ENCODE results near the gene FNDC3A.

The FNDC3A gene, protein sequence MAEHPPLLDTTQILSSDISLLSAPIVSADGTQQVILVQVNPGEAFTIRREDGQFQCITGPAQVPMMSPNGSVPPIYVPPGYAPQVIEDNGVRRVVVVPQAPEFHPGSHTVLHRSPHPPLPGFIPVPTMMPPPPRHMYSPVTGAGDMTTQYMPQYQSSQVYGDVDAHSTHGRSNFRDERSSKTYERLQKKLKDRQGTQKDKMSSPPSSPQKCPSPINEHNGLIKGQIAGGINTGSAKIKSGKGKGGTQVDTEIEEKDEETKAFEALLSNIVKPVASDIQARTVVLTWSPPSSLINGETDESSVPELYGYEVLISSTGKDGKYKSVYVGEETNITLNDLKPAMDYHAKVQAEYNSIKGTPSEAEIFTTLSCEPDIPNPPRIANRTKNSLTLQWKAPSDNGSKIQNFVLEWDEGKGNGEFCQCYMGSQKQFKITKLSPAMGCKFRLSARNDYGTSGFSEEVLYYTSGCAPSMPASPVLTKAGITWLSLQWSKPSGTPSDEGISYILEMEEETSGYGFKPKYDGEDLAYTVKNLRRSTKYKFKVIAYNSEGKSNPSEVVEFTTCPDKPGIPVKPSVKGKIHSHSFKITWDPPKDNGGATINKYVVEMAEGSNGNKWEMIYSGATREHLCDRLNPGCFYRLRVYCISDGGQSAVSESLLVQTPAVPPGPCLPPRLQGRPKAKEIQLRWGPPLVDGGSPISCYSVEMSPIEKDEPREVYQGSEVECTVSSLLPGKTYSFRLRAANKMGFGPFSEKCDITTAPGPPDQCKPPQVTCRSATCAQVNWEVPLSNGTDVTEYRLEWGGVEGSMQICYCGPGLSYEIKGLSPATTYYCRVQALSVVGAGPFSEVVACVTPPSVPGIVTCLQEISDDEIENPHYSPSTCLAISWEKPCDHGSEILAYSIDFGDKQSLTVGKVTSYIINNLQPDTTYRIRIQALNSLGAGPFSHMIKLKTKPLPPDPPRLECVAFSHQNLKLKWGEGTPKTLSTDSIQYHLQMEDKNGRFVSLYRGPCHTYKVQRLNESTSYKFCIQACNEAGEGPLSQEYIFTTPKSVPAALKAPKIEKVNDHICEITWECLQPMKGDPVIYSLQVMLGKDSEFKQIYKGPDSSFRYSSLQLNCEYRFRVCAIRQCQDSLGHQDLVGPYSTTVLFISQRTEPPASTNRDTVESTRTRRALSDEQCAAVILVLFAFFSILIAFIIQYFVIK

DNA sequence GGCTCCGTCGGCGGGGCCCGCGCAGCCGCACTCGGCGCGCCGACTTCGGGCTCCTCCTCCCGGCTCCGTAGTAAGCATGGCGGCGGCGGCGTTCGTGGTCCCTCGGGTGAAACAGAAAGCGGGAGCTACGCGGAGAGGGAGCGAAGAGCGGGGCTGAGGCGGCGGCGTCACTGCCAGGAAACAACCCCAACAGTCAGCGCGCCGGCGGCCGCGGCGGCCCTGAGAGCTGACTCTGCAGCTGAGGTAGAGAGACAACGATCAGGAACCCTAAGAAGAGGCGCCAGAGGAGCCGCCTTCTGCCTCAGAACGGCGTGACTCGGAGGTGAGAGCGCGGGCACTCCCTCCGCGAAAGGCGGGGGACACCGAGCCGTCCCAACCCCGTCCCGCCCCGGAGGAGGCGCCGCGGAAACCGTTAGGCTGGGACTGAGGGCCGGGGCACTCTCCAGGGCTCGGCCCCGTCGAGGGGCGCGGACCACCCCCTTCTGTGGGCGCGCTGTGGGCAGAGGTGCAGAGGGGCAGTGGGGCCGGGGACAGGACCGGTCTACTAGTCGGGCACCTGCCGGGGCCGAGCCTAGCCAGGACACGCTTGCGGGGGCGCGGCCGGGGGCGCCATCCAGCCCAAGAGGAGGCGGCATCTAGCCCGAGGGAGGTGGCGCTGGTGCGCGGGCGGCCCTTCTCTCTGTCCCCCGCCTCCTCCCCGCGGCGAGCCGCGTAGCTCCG, at the start of gene FNDC3A:
Gene FNDC3A, plus strand, starts transcription at position 57 of the 720 bp plus-strand sequence. CDS start 30,279 bp downstream, outside the sequence.
- peak; percentile 76 to 84 (median 82) for DNase-seq (ENCODE audit: low read depth in 2 of 3, low spot score in 1 of 3)

DNA sequence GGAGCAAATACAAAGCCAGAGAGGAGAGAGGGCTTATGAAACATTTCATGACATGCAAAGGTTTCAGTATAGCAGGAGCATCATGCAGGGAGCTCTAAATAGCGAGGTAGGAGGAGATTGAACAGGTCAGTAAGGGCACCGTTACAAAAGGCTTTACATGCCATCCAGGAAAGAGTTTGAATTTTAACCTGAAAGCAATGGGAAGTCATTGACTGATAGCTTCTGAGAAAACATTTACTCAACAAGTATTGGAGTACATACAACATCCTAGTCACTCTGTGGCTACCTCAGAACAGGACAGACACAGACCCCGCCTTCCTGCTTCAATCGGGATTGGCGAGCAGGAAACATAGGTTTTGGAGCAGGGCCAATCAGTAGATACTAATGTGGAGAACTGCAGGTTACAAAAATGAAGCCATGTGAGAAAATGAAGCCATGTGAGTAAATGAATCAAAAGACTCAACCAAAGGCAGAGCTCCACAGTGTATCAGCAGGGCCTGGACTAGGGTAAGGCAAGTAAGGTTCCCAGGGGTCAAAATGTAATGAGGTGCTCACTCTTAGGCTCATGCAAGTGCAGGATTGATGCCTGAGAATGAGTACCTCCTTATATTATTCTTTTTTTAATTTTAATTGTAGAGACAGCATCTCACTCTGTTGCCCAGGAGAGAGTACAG, 46.8 kb upstream of the FNDC3A start:
- DNase-seq (ENCODE audit: low read depth in 2 of 3, low spot score in 1 of 3), result no peak

DNA sequence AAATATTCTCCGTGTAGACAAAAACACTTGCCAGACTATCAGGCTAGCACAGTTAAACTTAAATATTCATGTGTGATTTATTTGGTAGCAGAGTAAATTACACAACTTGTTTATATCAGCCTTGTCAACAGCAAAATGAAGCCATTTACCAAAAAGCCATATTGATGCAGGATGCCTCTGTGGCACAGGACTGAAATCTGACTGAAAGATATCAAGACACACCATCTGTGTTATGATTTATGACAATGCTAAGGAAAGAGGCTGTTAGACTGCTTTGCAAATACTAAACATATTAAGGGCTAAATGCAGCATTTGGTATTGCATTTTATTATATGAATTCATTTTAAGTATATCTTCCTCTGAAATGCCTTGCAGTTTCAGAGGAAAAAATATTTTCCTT, 44.8 kb upstream of the FNDC3A start:
- DNase-seq (ENCODE audit: low read depth in 2 of 3, low spot score in 1 of 3), result no peak

DNA sequence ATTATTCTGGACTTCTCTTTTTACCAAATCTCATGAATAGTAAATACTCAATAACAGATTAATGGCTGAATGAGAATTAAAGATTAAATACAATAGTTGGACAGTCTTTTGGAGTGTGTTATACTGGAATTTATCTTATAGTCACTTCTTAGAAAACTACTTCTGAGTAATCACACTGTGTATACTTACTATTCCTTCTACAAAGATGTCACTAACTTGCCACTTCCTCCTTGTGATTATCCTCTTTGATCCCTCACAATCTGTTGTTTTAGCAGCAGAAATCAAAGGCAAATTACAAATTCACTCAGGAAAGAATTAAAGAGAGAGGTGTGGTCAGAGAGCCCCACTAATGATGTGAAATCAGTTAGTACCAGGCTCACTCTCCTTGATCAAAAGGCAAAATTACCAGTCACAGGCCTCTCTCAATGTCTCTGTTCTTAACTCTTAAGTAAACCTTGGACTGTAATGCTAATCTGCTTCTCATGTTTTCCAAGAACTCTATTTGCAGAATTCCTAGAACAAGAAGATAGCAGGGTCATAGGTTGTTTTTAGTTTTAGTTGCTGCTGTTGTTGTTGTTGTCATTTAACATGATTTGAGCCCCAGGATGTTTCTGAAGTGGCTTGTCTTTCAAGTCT, 37.3 kb upstream of the FNDC3A start:
- no peak for DNase-seq (ENCODE audit: low read depth in 2 of 3, low spot score in 1 of 3)

DNA sequence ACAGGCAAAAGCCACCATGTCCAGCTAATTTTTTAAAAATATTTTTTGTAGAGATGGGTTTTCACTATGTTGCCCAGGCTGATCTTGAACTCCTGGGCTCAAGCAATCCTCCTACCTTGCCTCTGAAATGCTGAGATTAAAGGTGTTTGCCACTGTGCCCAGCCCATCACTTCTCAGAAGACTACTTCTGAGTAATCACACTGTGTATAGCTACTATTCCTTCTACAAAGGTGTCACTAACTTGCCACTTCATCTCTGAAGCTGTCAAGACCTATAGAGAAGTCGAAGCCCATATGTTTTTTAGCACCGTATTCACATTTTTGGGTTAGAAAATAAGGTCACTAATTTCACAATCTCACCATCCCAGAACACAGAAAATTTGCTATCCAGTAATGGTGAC, 36.0 kb upstream of the FNDC3A start:
- no peak for DNase-seq (ENCODE audit: low read depth in 2 of 3, low spot score in 1 of 3)

DNA sequence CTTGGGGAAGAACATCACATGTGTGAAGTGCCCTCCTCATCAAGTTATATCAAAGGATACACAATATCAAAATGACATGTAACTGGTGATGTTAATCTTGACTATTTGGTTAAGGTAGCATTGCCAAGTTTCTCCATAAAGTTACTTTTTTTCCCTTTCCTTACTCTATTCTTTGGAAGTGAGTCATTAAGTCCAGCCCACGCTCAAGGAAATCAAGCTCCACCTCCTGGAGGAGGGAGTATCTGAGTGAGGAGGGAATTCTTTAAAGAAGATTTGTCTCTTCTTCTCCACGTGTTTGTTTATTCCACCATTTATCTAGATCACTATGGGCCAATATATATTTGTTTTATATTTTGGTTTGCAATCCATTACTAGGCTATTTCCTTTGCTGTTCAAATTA, 33.6 kb upstream of the FNDC3A start:
- DNase-seq (ENCODE audit: low read depth in 2 of 3, low spot score in 1 of 3), result no peak

DNA sequence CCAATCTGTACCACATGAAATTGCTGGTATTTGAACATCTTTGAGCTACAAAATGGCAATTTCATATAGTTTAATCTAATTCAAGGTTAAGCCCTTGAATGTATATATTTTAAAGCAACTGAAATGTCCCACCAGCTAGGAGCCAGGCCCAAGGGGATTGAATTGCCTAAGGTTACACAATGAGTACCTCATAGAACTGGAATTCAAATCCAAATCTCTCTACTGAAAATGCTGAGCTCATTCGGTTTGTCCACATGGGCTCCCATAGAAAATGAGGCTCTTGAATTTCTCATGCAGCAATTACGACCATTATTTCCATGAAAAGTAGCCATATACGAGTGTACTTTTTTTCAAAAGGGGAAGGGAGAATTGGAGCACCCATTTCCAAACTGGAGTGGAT, 31.5 kb upstream of the FNDC3A start:
- no peak for DNase-seq (ENCODE audit: low read depth in 2 of 3, low spot score in 1 of 3)

DNA sequence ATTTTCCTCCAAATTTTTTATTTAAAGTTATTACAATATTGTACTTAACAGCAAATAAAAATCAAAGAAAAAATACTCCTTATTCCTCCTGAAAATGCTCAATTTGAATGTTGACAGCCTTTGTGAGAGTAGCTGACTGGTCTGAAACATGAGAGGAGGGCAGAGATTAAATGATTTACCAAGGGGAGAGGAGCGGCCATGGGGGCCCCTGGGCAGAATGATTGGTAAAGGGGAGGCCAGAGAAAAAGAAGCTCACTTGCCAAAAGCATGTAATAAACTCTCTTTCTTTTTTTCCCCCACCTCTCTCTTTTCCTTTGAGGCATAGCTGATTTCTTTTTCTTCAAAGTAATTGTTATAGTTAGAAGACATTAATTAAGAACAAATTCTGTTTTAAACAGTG, 30.1 kb upstream of the FNDC3A start:
- DNase-seq (ENCODE audit: low read depth in 2 of 3, low spot score in 1 of 3), result no peak

DNA sequence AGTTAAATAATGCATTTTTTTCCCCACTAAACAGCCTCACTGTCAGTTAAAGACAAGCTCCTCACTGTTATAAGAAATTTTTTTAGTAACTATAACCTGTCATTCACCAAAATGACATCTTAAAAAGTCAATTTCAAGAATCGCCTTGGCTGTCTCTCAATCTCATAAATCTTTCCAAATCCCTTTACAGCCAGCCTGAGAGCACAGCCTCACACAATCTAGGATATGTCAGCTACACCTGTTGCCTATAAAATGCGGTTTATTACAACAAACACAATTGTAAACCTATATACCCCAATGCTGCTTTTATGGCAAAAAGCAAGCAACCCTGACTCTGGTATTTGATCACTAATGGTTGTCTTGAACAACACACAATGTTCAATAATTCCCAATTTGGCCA, 29.5 kb upstream of the FNDC3A start:
- no peak for DNase-seq (ENCODE audit: low read depth in 2 of 3, low spot score in 1 of 3)

DNA sequence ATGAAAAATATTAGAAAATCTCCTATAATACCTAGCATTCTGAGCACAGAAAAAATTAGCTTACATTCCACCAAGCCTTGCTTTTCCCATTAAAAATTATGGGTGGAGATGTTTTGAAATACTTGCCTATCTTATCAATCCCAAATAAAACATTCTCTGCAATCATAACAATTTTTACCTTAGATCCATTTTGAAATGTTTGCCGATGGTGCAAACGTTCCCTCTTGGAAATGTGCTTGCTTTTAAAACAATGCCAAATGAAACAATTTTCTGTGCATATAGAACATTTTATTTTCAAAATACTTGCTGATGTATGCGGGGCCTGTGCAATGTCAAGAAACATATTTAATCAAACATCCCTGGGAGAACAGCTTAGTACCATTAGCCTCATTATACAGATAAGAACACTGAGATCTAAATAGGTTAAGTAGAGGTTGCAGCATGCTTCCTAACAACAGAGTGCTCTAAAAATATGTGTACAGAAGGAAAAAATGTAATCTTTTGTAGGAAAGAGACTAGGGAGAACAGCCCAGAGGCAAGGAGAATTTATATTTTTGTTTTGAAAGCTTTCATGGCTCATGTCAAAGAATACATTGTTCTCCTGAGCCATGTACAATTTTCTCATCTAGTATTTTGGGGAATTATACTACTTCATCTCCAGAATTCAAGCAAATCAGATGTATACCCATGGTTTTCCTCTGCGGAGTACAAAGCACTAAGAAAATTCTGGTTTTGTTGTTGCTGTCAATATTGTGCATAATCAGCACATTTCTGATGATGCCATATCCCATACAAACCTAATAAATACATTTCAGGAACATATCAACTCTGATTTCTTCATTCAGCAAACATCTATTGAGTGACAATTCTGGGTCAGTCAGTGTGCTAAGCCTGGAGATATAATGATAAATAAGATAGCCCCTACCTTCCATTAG, 25.9 kb upstream of the FNDC3A start:
- DNase-seq (ENCODE audit: low read depth in 2 of 3, low spot score in 1 of 3), result no peak

DNA sequence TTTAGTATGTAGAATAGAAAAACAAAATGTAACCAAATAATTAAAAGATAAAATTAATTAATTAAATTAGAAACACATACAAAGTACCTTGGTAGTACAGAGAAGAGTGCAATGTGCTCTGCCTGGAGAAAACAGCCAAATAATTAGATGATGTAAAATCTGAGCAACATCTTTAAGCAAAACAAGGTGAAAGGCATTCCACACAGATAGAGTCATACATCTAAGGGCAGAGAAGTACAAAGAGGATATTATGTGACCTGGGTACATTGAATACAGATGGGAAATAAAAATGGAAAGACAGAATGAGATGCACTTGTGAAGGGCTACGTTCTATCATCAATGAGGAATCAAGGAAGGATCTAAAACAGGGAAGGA, 25.2 kb upstream of the FNDC3A start:
- no peak for DNase-seq (ENCODE audit: low read depth in 2 of 3, low spot score in 1 of 3)

DNA sequence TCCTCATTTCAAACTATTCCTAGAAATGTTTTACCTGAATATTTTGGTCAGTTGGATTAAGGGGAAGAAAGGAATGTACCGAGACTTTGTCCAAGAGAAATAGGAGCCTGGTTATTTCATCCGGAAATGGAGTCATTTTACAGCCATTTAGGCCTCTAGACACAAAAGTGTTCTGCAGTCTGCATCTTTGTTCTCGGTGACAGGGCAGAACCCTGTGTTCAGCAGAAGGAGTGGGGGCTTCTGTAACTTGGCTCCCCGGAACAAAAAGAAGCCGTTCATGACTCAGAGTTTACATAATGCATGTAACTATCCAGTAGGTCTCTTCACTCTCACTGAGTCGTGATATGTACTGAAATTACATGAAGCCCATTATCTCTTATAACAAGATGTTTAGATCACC, 21.6 kb upstream of the FNDC3A start:
- no peak for DNase-seq (ENCODE audit: low read depth in 2 of 3, low spot score in 1 of 3)

DNA sequence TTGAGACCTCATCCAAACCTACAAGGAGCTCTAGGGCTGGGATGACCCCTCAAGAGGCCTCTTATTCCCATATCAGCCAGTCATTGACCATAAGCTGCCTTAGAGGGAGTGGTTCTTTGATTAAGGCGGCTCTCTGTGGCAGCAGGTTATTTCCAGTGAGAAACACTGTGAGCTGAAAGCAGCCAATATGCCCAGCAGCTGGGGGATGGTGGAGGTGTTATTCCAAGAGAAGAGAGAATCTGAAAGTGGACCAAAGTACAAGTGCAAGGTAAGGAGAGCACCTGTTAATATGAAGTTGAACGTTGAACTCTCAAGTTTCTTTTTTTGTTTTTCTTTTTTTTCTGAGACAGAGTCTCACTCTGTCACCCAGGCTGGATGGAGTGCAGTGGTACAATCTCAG, 20.2 kb upstream of the FNDC3A start:
- no peak for DNase-seq (ENCODE audit: low read depth in 2 of 3, low spot score in 1 of 3)

DNA sequence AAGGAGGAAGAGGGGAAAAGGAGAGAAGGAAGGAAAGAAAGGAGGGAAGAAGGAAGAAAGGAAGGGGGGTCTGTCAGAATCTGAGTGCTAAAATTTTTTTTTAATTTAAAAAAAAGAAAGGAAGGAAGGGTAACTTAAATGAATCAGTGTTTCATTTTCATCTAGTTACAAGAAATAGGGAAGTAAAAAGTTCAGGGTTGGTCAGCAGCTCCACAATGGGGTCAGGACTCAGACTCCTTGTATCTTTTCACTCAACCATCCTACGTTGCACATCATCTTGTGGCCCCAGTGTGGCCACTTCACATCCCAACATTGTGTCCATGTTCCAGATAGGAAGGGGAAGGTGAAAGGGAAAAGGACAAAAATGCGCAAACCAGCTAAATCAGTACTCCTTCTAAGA, 14.3 kb upstream of the FNDC3A start:
- DNase-seq (ENCODE audit: low read depth in 2 of 3, low spot score in 1 of 3), result no peak

DNA sequence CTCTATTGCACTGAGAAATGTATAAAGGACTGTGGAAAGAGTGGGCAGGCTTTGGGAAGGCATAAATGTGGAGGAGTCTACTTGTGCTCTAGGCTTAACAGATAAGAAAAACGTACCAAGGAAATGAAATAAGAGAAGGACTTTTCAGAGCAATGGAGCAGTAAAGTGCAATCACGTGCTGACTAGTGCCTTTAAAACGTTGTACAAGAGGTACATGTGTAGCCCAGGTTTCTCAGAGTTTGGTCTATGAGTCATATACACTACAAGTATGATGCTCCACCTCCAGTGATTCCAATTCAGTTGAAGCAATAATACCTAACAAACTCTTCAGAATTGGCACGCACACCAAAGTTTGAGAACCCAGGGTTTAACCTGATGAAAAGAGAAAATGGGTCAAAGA, 13.4 kb upstream of the FNDC3A start:
- no peak for DNase-seq (ENCODE audit: low read depth in 2 of 3, low spot score in 1 of 3)

DNA sequence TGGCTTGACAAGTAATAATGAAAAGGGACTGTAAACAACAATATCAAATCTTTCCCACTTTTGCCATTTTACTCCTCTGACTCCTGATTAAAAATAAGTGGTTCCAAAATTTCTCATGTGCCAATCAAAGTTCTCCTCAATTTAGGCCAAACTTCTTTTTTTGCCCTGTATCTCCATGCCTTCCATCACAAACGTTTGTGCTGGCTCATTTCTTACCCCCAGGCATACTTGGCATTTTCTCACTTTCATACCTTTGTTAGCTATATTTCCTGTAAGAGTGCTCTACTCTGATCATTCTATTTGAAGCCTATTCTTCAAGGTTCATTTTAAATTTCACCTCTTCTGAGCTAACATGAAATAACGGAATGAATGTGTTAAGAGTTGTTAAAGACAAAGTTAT, 10.0 kb upstream of the FNDC3A start:
- DNase-seq (ENCODE audit: low read depth in 2 of 3, low spot score in 1 of 3), result no peak

DNA sequence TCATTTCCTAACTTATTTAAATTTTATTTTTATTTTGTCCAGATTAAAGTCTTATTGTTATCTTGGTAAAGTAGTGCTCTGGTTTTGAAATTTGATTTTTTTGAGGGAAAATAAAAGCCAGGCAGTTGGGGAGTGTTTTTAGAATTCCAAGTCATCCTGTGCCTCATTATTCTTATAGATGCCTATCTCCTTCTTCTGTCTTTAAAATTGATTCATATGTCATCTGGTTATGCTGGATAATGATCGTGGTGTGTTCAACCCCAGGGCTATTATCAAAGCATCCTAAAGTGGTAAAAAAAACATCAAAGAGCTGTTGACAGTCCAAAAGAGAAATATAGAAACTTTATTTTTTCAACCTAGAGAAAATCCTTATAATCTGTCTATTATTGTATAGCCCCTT, 6.0 kb upstream of the FNDC3A start:
- DNase-seq (ENCODE audit: low read depth in 2 of 3, low spot score in 1 of 3), result no peak

DNA sequence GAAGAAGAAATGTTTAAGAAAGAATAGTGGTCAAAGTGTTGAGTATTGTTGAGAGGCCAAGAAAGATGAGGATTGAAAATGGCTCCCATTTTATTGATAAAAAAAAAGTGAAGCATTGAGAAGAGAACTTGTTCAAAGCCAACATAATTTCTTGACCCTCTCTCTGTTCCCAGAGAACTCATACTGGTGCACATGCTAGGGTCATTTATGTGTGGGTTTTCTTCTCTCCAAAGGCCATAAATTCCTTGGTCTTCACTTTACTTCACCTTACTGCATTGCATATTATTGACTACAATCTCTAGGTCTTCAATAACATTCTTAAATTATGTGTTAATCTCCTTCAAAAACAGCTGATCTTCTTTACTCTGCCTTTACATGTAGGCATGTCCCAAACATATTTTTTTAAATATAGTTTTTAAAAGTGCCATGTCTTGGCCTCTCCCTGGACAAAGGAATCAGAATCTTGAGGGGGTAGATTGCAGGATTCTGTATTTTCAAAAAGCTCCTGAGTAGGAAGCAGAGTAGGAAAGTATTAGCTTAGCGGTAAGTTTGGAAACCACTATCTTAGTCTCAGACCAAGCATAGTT, 1.8 kb upstream of the FNDC3A start:
- DNase-seq (ENCODE audit: low read depth in 2 of 3, low spot score in 1 of 3), result no peak

Data from stimulated activated CD4-positive, alpha-beta T cell treated with anti-CD3 and anti-CD28 coated beads, Interleukin-12 subunit alpha, Interleukin-12 subunit beta, amount 100 ng/mL, for 48 hours (primary cell).